ENCODE results near the gene C1orf210. TPM values are rescaled to one million over a fixed set of nuclear protein-coding genes. Genes with fewer than 3 reads are reported as not detected.

Gene C1orf210
- total RNA-seq, 1 donor from 2014 or later: 2.2 TPM

- Histone ChIP-seq H3K4me1 (peaks cover 5% of the 10 kb centered on the region), H3K27ac (no peak overlapping the region), H3K9me3 (no peaks in the 10 kb centered on the region), H3K4me3 (no peak overlapping the region), H3K36me3 (no peaks in the 10 kb centered on the region), H3K27me3 (no peaks in the 10 kb centered on the region)
- intact Hi-C loops (cut with DNase I): no loop called here
- no peak for TF ChIP-seq CTCF (IDR thresholded peaks at IDR 0.05)
- TF ChIP-seq POLR2AphosphoS5 (IDR thresholded peaks at IDR 0.05; ENCODE audit: insufficient read depth in 1 of 2, low read depth in 1 of 2): no peak
- TF ChIP-seq POLR2A (IDR thresholded peaks at IDR 0.05): no peak
- DNase-seq (ENCODE audit: extremely low spot score in 2 of 2): no peak
These were observed 11.1 kb downstream of the C1orf210 start for GRCh38 chr1:43274125-43274803.

GRCh38 chr1:43273708-43274107, 11.7 kb downstream of the C1orf210 start:
- intact Hi-C loops (cut with DNase I): no loop called here
- no peaks in the 10 kb centered on the region for H3K27me3 ChIP-seq
- no peak overlapping the region for H3K27ac ChIP-seq
- no peaks in the 10 kb centered on the region for H3K9me3 ChIP-seq
- peaks cover 5% of the 10 kb centered on the region for H3K4me1 ChIP-seq
- no peak overlapping the region for H3K4me3 ChIP-seq
- H3K36me3 ChIP-seq: no peaks in the 10 kb centered on the region
- no peak for TF ChIP-seq POLR2AphosphoS5 (IDR thresholded peaks at IDR 0.05; ENCODE audit: insufficient read depth in 1 of 2, low read depth in 1 of 2)
- TF ChIP-seq POLR2A (IDR thresholded peaks at IDR 0.05): no peak
- no peak for TF ChIP-seq CTCF (IDR thresholded peaks at IDR 0.05)
- DNase-seq (ENCODE audit: extremely low spot score in 2 of 2): no peak

- no peak overlapping the region for H3K27ac ChIP-seq
- no peaks in the 10 kb centered on the region for H3K36me3 ChIP-seq
- no peak for DNase-seq (ENCODE audit: extremely low spot score in 2 of 2)
- H3K9me3 ChIP-seq: no peaks in the 10 kb centered on the region
- H3K4me3 ChIP-seq: no peak overlapping the region
- no peaks in the 10 kb centered on the region for H3K27me3 ChIP-seq
- H3K4me1 ChIP-seq: peaks cover 5% of the 10 kb centered on the region
- intact Hi-C loops (cut with DNase I): no loop called here
- TF ChIP-seq POLR2A (IDR thresholded peaks at IDR 0.05) (no peak), POLR2AphosphoS5 (IDR thresholded peaks at IDR 0.05; ENCODE audit: insufficient read depth in 1 of 2, low read depth in 1 of 2) (no peak), CTCF (IDR thresholded peaks at IDR 0.05) (no peak)
These were observed 12.5 kb downstream of the C1orf210 start for GRCh38 chr1:43272576-43273571.

GRCh38 chr1:43272161-43272560, 13.2 kb downstream of the C1orf210 start:
- H3K4me3 ChIP-seq: no peak overlapping the region
- DNase-seq (ENCODE audit: extremely low spot score in 2 of 2): no peak
- H3K9me3 ChIP-seq: no peaks in the 10 kb centered on the region
- no peaks in the 10 kb centered on the region for H3K36me3 ChIP-seq
- H3K27me3 ChIP-seq: no peaks in the 10 kb centered on the region
- TF ChIP-seq POLR2A (IDR thresholded peaks at IDR 0.05) (no peak), POLR2AphosphoS5 (IDR thresholded peaks at IDR 0.05; ENCODE audit: insufficient read depth in 1 of 2, low read depth in 1 of 2) (no peak), CTCF (IDR thresholded peaks at IDR 0.05) (no peak)
- H3K4me1 ChIP-seq: peaks cover 5% of the 10 kb centered on the region
- intact Hi-C loops (cut with DNase I): no loop called here
- no peak overlapping the region for H3K27ac ChIP-seq
